Keratinocyte (primary cell): Measurements from ENCODE around the gene PRKAR2A.

Source experiments
- CTCF ChIP-seq, 3 experiments: IDR thresholded peaks in 1 of 3; conservative IDR thresholded peaks in 1 of 3; optimal IDR thresholded peaks in 1 of 3; 2 replicates in 2 of 3; 3 replicates in 1 of 3; pipeline versions ENCODE3 to v1.5.1; 2011; ENCODE audit warnings: low read length in 3 of 3, mild to moderate bottlenecking in 3 of 3, moderate library complexity in 2 of 3, control low read depth in 1 of 3, inconsistent platforms in 1 of 3; ENCODE audit not compliant: insufficient read depth in 2 of 3; ENCODE audit errors: extremely low read depth in 1 of 3
- EZH2 ChIP-seq: IDR thresholded peaks from one replicate; pipeline ENCODE4 v1.6.1; 2012; ENCODE audit warnings: inconsistent platforms, mild to moderate bottlenecking, low read length, moderate library complexity

- no peak for TF ChIP-seq CTCF (optimal IDR thresholded peaks at IDR 0.05 in 1 of 3, IDR thresholded peaks at IDR 0.05 in 1 of 3, conservative IDR thresholded peaks at IDR 0.05 in 1 of 3; ENCODE audit: extremely low read depth in 1 of 3, insufficient read depth in 2 of 3, low read length in 3 of 3)
- TF ChIP-seq EZH2, result no peak
Measured at GRCh38 chr3:48881652-48882114, 34.0 kb upstream of the PRKAR2A start.
